ENCODE data around the gene C3orf85.
A peak's percentile ranks its signal among the peaks of the same experiment; 100 is the strongest.

Gene C3orf85

GRCh38 chr3:109154979-109155378, 18.5 kb downstream of the C3orf85 start:
- no peak for DNase-seq

- no peak for DNase-seq
Observed at GRCh38 chr3:109155828-109156227, 19.3 kb downstream of the C3orf85 start.

- no peak for DNase-seq
Observed at GRCh38 chr3:109161487-109162123, 25.1 kb downstream of the C3orf85 start.

- DNase-seq = no peak
Observed at GRCh38 chr3:109165905-109166304, 29.4 kb downstream of the C3orf85 start.

GRCh38 chr3:109171479-109171878, 35.0 kb downstream of the C3orf85 start:
- DNase-seq = no peak

- peak; percentile 5 for DNase-seq
Observed at GRCh38 chr3:109175411-109175810, 38.9 kb downstream of the C3orf85 start.

- no peak for DNase-seq
Observed at GRCh38 chr3:109176726-109177125, 40.2 kb downstream of the C3orf85 start.

DNA sequence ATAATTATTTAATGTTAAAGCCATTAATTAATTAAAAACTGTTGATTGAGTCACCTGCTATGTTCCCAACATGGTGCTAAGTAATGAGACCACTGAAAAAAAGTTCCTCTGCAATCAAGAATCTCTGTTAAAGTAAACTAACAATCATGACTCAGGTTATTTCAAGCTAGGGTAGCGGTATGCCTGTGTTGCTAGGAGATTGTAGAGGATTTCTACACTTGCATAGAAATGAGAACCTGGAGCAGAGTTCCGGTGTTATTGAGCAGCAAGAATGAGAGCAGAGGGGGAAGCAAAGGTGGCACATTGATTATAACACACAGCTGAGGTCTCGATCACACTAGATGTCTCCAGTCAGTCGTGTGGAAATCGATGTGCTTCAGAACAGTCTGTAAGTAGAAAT, 41.4 kb downstream of the C3orf85 start:
- DNase-seq = no peak

DNA sequence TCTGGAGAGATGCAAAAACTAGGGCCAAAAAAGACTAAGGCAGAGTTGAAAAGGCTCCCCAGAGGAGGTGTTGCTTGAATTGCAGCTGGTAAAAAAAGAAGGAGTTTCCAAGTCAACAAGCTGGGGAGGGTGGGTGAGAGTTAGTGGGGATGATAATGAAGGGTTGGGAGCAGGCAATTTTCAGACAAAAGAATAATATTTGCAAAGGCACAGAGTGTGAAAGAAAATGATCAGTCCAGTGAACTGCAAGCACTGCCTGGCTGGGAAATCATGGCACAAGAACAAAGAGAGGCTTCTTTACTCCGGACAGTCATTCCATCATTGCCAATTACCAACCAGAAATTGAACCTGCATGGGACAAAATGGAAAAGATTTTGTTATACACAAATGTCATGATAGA, 42.2 kb downstream of the C3orf85 start:
- no peak for DNase-seq

- DNase-seq = peak; percentile 2
Observed at GRCh38 chr3:109184726-109185125, 48.2 kb downstream of the C3orf85 start.

GRCh38 chr3:109187390-109187789, 50.9 kb downstream of the C3orf85 start:
- no peak for DNase-seq

DNA sequence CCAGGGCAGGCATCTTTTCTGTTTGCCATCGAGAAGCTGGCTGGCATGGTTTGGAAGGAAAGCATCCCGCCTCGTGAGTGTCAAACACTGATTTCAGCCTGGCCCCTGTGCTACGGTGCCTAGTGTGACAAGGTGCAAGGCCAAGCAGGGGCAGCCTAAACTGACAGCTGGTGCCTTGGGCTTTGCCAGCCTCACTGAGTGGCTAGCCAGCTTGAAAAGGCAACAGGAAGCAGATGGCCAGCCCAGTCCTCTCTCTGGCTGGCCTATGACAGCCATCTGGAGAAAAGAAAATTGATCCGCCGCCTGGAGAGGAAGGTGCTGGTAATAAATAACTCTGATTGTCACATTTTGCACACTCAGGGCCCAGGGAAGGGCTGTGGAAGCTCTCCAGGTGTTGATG, 52.2 kb downstream of the C3orf85 start:
- no peak for DNase-seq

GRCh38 chr3:109191421-109191820, 54.9 kb downstream of the C3orf85 start:
- DNase-seq = peak; percentile 22

DNA sequence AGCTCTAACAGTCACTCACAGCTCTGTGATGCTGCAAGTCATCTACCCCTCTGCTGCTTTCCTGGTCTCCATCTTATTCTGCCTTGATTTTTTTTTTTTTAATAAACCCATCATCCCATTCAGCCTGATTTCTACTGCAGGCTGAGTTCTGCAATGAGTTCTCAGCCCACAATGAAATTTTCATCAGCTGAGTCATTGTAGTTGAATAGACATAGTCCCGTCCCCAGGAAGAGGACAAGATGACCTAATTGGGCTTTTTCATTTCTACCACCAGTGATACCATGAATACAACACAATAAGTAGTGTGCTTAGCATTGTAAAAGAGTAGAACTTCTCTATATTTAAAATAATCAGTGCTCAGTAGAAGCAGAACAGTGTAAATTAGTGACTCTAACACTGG, 59.3 kb downstream of the C3orf85 start:
- DNase-seq = peak; percentile 34

Measured in fibroblast of skin of abdomen (primary cell).